Activated CD4-positive, alpha-beta T cell treated with anti-CD3 and anti-CD28 coated beads, Interleukin-2, amount 50 U/mL, for 24 hours (primary cell): Measurements from ENCODE around the gene CBFA2T3.

Source experiments
- DNase-seq, 2 donors: peaks; one replicate each; pipeline ENCODE4 v3.0.0-alpha.2; 2020; ENCODE audit warnings: low read depth in 1 of 2, low spot score in 1 of 2

CBFA2T3 gene

DNA sequence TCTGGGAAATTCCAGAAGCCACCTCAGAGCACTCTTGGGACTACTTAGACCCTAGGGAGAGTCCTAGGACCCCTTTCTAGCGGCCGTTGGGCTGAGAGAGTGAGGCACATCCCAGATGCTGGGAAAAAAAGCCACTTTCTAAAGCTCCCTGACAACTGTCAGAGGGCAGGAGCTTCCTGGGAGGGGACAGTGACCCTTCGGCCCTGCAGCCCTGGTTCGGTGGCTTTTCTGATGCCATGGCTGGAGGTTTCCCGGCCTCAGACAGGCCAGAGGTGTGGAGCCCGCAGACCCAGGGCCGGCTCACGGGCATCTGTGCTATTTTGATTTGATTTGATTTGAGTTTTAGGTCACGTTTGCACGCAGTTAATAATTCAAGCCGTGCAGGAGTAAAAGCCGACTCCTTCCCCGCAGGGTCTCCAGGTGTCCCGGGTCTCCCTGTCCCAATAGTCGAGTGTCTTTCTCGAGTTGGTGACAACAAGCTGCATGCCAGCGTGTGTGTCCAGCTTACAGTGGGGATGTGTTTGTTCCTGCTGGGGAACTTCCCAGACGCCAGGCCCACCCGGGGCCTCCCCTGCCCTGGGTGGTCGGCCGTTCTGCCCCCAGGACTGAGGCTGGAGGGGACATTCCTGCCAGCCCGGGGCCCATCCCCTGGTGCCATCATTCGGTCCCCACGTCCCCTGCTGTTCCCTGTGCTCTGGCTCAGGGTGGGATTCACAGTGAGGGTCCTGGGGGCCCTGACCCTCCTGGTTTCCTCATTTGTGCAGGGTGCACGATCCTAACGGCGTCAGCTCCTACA, 1.0 kb upstream of the CBFA2T3 start:
- no peak for DNase-seq

DNA sequence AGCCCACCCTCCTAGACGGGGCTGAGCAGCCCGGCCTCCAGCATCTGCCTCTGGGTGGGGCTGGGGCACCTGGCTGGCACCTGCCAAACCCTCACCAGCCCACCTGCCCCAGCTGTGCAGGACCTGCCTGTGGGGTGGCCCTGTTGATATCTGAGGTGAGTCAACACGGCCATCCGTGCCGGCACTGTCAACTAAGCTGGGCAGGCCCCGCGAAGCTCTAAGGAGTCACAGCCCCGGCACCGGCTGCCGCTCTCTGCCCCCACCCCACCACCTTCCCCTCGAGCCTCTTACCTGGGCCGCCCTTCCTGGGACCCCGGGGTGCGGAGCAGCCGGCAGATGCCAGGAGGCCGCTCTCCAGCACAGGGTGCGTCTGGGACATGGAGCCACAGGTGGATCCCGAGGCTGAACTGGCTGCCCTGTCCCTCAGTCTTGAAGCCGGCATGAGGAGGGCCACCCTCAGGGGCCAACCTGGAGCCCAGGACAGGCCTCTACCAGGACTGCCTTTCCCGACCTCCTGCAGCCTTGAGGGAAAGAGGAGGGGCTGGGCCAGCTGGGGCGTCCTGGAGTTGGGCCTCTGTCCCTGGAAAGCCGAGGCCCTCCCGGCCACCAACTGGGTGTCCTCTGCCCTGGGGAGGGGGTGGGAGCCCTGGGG, 515 bp downstream of the CBFA2T3 start:
- DNase-seq: no peak

DNA sequence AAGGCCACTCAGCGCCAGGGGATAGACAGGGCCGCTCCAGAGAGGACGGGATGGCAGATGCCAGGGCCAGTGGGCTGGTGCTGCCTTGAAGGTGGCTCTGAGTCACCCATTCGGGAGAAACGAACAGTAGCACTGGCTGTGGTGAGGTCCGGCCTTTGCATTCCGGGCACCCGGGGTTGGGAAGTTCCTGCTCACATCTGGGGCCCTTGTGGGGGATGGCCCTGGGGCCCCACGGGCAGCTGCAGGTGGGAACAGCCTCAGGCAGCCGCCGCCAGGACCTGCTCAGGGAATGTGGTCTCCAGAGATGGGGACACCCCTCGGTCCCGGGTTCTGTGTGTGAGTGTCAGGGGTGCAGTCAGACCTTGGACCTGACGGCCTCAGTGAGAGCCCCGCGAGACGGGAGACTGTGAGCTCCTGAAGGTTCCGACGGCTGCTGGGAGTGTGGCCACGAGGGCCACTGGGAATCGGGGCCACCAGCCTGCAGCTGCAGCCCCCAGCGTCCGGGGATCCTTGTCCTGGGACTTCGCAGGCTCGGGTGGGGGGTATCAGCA, 1.4 kb downstream of the CBFA2T3 start:
- no peak for DNase-seq

- no peak for DNase-seq
Observed at GRCh38 chr16:88974916-88975215, 2.1 kb downstream of the CBFA2T3 start.

- DNase-seq: no peak
Observed at GRCh38 chr16:88974080-88974915, 2.7 kb downstream of the CBFA2T3 start.

- DNase-seq: no peak
Observed at GRCh38 chr16:88973415-88974050, 3.5 kb downstream of the CBFA2T3 start.

GRCh38 chr16:88973007-88973410, 4.0 kb downstream of the CBFA2T3 start:
- DNase-seq: no peak

DNA sequence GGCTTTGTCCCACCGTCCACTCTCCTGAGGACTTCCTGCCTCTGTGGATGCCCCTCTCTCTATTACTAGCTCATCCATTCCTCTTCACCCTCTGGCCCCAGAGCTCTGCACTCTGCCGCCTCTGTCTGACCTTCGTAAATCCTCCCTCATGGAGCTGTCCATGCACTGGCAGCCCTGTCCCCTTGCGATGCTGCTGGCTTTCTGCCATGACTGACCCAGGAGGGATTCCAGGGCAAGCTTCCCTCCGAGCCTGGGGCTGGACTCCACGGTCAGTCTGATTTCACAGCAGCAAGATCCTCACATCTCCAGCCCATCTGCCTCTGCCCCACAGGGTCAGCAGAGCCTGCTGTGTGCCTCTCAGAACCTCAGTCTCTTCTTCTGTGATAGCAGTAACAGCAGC, 4.7 kb downstream of the CBFA2T3 start:
- DNase-seq: no peak

DNA sequence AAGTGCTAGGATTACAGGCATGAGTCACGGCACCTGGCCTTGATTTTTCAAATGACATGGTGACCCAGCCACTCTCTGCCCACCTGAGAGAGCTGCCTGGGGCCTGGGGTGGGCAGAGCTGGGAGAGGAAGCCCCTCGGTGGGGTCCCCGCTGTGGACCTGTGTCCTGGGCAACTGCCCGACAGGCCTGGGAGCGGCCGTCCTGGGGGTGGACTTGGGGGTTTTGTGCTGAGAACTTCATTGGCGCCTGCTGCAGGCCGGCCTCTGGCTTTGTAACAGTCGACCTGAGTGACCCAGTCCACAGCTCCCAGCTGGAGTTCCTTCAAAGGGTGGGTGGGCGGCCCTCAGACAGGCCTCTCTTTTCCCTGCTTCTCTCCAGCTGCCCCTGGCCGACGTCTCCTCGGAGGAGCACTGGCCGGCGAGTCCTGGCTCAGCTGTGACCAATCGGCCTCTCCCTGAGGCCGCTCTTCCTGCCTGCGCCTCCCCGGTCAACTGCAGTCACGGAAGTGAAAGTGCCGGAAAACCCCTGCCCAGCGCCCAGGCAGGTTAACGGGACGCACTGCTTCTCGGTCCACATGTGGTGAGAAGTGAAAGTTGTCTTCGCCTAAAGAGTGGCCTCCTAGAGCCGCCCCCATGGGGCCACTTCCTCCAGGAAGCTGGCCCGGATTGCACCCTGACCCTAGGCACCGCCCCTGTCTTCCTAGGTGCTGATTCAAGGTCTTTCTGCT, 5.5 kb downstream of the CBFA2T3 start:
- no peak for DNase-seq

DNA sequence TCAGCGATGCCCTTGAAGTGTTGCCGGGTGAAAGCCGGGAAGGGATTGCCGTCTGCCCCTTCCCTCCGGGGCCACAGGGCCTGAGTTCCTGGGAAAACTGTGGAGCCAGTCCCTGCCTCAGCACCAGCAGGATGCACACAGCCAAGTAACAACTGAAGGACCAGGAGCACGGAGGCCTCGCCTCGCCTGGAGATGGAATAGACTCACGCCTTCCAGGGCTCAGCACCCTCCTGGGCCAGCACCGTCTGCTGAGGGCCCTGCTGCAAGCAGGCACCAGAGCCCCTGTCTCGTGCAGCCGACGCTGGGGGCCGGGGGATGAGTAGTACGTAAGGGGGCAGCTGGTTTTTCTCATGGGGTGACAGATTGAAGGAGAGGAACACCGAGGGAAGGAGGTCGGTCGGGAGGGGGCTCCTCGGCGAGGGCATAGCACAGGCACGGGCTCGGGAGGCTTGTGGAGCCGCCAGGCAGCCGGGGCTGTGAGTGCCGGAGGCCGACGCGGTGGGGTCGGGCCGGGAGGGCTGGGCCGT, 6.4 kb downstream of the CBFA2T3 start:
- DNase-seq: no peak

DNA sequence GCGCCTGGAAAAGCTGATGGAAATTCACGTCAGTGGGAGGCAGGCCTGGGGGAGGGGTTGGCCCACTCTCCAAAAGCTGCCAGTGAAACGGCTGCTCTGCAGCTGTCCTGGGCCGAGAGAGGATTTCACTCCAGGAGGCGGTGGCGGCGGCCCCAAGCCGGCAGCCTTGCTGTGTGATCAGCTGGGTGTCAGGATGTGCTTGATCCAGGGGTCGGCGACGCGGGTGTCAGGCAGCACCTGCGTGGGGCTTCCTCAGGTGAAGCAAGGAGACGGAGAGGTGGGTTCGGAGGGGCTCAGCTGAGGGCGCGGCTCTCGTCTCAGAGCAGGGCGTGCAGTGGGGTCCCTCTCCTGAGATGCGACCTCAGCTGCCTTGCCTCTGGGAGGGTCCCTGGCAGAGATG, 7.0 kb downstream of the CBFA2T3 start:
- DNase-seq: no peak

DNA sequence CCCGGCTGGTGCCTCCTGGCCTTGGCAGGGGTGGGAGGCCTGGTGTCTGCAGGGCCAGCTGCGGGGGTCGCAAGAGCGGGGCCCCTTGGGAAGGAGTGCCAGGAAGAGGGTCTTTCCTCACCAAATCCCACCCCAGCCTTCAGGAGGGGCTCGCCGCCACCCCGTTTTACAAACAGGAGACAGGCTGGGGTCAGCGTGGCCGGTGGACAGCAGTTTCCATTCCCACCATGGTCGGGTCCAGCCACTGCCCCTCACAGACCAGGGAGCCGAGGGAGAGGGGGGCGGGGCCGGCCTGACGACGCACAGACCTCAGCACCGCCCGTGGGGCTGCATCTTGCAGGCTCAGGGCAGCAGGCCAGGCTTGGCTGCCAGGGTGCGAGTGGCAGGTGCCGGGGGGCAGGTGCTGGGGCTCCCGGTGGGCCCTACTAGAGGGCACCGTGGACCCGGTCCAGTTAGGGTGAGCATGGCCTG, 7.6 kb downstream of the CBFA2T3 start:
- DNase-seq: no peak

- DNase-seq: no peak
Observed at GRCh38 chr16:88968589-88969280, 8.3 kb downstream of the CBFA2T3 start.

GRCh38 chr16:88967830-88968588, 9.0 kb downstream of the CBFA2T3 start:
- DNase-seq: no peak

GRCh38 chr16:88966986-88967829, 9.8 kb downstream of the CBFA2T3 start:
- no peak for DNase-seq

DNA sequence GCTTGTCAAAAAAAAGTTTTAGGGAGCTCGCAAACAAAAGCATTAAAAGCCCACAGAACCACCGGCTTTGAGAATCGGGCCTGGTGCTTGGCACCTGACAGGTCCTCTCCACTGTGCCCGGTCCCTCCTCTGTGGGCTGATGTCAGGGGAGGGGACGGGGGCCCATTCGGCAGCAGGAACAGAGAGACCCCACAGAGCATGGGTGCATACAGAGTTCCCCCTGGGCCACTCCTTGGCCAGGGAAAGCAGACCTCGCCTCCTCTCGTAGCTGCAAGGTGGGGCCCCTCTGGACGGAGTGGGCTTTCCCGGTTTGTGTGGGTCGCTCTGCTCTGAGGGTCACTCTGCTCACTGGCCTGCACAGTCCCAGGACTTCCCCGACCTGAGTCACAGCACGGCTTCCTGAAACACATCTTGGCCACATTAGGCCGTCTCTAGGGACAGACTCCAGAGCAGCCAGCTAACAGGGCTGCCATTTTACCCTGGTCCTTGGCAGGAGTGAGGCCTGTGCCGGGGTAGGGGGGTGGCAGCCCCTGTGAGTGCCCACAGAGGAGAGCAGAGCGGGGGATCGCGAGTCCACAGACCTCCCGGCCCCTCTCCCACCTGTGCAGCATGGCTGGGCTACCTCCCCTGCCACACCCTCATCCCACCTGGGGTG, 11.1 kb downstream of the CBFA2T3 start:
- no peak for DNase-seq

DNA sequence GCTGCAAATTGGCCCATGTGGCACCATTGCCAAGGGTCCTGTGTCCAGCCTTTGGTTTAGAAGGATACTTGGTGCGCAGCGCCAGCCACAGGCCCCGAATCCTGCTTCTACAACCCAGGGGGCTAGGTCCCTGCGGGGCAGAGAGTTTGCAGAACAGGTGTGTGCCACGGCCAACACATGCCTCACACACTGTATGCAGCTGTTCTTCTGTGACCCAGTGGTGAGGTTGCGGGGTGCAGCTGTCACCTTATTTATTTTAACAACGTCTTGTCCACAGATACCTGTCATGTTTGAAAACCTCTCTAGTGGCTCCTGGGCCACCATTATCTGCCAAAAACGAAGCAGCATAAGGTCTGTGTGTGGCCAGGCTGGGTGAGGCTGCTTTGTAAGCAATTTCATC, 11.6 kb downstream of the CBFA2T3 start:
- DNase-seq: no peak

- DNase-seq: no peak
Observed at GRCh38 chr16:88964636-88965035, 12.4 kb downstream of the CBFA2T3 start.
